NCI-H510A treated with DMSO at 0.1 percent for 48 hours (cell line): ENCODE results near the gene KAZN.
A peak's percentile ranks its signal among the peaks of the same experiment; 100 is the strongest.

Experiments used
- DNase-seq: peaks from one replicate; lab custom pipeline; 2025; lab: John Stamatoyannopoulos, UW

KAZN gene

GRCh38 chr1:14825396-14825795 is 226.9 kb downstream of the KAZN start:
- no peak for DNase-seq

- DNase-seq, result no peak
These were observed 227.7 kb downstream of the KAZN start for GRCh38 chr1:14826172-14826636.

DNA sequence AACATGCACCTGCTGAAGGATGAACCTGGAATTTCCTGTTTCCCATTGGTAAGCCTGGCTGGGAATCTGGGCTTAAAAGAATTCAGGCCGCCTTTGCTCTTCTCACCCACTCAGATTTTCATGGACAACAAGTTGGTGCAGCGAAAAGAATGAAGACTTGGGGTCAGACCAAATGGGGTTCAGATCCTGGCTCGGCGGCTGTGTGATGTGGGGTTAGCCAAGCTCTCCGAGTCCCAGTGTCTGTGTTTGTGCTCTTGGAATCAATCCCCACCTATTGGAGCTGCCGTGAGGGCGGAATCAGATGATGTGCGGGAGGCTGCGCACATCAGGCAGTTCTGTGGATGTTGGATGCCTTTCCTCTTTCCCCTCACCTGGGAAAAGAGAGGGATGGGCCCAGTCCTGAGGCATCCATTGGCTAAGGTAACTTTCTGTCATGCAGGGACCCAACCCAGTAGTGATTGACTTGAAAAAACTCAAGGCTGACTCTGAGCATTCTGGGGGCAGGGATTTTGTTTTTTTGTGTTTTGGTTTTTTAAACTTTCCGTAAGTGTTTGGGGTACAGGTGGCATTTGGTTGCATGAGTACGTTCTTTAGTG is 228.3 kb downstream of the KAZN start:
- no peak for DNase-seq

DNA sequence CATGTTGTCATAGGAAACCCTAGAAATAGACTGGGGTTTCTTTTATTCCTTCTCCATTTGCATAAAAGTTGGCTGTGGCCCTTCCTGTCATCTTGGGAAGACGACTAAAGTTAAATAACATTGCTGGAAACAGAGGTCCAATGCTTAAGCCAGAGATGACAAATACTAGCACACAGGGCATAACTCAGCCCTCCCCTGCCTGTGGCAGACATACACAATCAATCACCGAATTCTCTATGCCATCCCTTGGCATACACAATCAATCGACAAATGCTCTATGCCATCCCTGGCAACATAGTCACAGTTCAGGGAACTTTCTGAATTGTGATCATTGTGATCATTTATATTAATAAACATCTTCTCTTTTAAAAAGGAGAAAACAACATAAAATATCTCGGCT is 229.4 kb downstream of the KAZN start:
- no peak for DNase-seq

DNA sequence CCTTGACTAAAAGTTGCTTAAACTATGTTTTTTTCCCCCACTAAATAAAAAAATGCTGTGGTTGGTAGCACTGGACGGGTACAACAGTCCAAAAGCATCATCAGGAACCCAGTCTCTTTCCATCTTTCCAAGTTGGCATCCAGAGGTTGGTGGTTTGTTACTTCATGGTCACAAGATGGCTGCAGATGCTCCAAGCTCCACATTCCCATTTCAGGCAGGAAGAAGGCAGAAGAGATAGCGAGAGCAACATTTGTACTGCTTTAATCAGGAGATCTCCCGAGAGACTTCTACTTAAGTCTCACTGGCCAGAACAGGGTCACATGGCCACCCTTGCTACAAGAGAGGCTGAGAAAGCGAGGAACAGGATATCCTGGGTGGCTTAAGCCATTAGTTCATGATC is 230.2 kb downstream of the KAZN start:
- DNase-seq, result no peak

- DNase-seq, result no peak
These were observed 237.2 kb downstream of the KAZN start for GRCh38 chr1:14835725-14836124.

- DNase-seq, result peak; percentile 75
These were observed 238.1 kb downstream of the KAZN start for GRCh38 chr1:14836426-14837140.

DNA sequence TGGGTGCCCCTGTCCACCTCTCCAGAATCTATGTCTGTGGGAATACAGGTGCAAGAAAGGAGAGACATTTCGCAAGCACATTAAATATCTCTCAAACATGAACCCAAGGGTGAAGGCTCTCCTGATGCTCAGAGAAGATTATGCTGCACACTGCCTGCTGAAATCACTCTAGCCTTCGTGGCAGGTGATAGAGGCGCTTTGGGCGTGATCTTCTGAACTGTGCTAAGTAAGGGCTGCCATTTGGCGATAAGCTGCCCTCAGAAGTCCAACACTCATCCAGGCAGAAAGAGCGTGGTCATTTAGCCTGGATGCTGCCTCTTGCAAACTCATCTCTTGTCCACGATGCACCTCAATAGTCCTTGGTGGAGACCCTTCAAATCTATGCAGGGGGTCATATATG is 241.9 kb downstream of the KAZN start:
- peak; percentile 44 for DNase-seq

DNA sequence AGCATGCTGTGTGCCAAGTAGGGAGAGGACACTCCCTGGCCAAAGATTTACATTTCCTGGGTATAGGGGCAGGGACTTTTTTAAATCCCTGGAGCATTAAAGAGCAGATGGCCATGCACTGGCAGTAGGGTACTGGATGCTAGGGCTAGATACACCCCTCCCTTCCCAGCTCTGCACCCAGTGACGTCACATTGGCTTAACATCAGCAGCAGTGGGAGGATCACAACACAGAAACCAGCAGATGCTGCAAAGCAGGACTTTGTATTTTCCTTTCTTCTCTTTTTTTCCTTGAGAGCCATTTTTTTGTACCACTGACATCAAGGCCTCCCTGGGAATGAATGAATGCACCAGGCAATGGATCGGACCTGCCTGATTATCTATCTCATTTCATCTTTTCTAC is 243.0 kb downstream of the KAZN start:
- no peak for DNase-seq

DNA sequence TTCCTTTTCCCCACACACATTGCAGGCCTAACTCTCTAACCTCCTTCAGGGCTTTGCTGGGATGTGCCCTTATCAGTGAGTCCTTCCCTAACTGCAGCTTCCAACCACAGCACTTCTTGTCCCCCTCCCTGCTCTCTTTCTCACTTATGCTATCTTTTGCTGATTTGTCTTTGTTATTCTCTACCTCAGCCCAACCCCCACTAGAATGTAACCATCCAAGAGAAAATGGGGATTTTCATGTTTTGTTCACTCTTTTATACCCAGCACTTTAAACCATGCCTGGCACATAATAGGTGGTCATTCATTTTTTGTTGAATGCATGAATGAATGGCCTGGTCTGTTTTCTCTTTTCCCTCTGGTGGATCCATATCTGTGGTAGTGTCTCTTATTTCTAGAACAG is 243.5 kb downstream of the KAZN start:
- DNase-seq, result no peak

GRCh38 chr1:14842361-14842760 is 243.9 kb downstream of the KAZN start:
- DNase-seq, result no peak

GRCh38 chr1:14842891-14843290 is 244.4 kb downstream of the KAZN start:
- no peak for DNase-seq

DNA sequence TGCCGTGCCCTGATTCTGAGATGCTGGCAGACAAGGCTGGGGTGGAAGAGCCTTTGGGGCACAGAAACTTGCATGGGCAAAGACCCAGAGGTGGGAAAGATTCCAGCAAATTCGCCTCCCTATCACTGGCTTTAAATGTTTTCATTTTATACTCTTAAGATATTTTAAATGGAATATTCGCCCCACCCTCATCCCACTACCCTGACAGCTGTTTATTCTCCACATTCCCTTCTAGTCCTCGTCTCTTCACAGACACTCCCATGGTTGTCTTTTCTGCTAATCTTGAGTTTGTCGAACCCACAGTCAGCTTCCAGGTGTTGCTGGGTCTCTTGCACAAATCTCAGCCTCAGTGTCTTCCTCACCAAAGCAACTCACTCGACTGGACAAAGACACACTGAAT is 245.0 kb downstream of the KAZN start:
- no peak for DNase-seq

- DNase-seq, result no peak
These were observed 245.9 kb downstream of the KAZN start for GRCh38 chr1:14844356-14844755.

- DNase-seq, result no peak
These were observed 246.6 kb downstream of the KAZN start for GRCh38 chr1:14844923-14845617.

- no peak for DNase-seq
These were observed 247.4 kb downstream of the KAZN start for GRCh38 chr1:14845851-14846250.

- DNase-seq, result no peak
These were observed 248.2 kb downstream of the KAZN start for GRCh38 chr1:14846688-14847087.

DNA sequence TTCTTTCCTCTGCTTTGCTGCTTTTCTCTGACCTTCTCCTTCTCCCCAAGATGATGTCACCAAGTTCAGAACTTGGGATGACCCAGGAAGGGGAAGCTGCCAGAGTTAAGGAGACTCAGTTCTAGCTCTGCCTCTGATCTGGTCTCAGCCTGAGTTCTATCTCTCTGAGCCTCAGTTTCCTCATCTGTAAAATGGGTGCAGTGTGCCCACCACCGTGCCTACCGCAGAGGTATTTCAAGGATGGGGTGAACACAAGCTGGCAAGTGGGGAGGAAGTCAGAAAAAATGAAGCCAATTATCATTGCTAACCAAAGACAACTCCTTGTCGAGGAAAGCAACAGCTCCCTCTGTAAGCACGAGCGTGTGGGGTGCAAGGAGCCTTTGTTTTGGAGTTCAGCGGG is 249.7 kb downstream of the KAZN start:
- no peak for DNase-seq

DNA sequence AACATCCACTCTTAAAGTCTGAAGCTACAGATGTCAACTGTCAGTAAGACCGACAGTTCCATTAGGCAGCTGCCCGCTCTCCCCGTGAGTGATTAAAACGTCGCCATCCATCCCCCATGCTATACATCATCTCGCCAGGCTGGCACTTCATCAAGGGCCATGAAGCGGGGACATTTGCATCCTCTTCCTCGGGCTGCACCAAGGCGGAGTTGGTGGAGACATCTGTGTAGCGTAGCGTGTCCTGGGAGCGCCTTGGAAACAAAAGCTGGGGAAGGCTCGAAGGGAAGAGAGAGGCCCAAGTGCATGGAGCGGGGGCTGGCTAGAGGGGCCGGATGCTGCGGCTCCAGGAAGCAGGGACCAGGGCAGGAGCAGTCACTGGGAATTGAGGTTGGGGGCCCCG is 250.1 kb downstream of the KAZN start:
- no peak for DNase-seq

DNA sequence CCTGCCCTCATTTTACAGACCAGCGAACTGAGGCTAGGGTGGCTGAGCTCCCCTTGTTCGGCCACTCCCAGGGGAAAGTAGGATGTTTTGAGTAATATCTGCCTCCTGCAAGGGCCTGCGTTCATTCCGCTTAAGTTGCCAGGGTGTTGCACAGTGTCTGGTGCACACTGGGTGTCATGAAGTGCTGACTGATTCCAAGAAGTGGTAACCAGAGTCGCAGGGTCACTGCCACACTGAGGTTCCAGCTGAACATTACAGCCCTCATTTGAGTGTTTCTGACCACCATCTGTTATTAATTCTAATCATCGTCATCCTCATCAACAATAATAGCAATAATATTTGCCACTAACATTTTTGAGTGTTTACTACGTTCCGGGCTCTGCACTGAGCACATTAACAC is 250.6 kb downstream of the KAZN start:
- no peak for DNase-seq

- peak; percentile 74 for DNase-seq
These were observed 252.1 kb downstream of the KAZN start for GRCh38 chr1:14850563-14850962.

DNA sequence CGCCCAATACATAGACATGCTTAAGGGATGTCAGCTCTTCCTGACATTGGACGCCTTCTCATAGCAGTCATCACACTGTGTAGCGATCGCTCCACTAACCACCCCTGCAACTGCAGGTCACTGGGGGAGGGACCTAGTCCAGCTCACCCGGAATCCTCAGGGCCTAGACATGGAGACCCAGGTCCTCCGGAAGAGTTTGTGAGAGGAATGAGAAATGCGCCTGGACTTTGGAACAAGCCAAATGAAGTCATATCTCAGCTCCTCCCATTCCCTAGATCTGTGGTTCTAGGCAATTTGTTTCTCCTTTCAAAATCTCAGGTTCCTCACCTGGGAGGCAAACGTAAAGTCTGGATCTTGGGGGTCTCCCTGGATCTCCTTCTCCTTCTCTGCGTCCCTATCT is 253.3 kb downstream of the KAZN start:
- no peak for DNase-seq

- DNase-seq, result no peak
These were observed 253.8 kb downstream of the KAZN start for GRCh38 chr1:14852291-14852690.
